GM19467 (cell line): ENCODE measurements around the gene PTPN4.

Experiments used
- ATAC-seq: cut with Tn5 transposase; IDR thresholded peaks from one replicate; pipeline ENCODE4 v1.9.1; 2021; ENCODE audit warnings: mild to moderate bottlenecking, moderate library complexity; ENCODE audit not compliant: unreplicated experiment

Gene PTPN4

GRCh38 chr2:119759451-119760236 is at the start of gene PTPN4:
TSS of gene PTPN4 (plus strand) at chr2:119759922. CDS start at chr2:119809854, 49,932 bp downstream.
- ATAC-seq: peak; percentile 96

GRCh38 chr2:119710281-119710680 is 49.4 kb upstream of the PTPN4 start:
- no peak for ATAC-seq

- ATAC-seq: no peak
Measured at GRCh38 chr2:119711352-119711751, 48.4 kb upstream of the PTPN4 start.

- no peak for ATAC-seq
Measured at GRCh38 chr2:119712571-119712970, 47.2 kb upstream of the PTPN4 start.

GRCh38 chr2:119713819-119714490 is 45.8 kb upstream of the PTPN4 start:
- no peak for ATAC-seq

- ATAC-seq: no peak
Measured at GRCh38 chr2:119715409-119716283, 44.1 kb upstream of the PTPN4 start.

- no peak for ATAC-seq
Measured at GRCh38 chr2:119716284-119716672, 43.4 kb upstream of the PTPN4 start.

GRCh38 chr2:119718501-119719260 is 41.0 kb upstream of the PTPN4 start:
- ATAC-seq: no peak

- no peak for ATAC-seq
Measured at GRCh38 chr2:119719261-119719627, 40.5 kb upstream of the PTPN4 start.

GRCh38 chr2:119721043-119721442 is 38.7 kb upstream of the PTPN4 start:
- no peak for ATAC-seq

- ATAC-seq: no peak
Measured at GRCh38 chr2:119721462-119721861, 38.3 kb upstream of the PTPN4 start.

GRCh38 chr2:119721904-119722303 is 37.8 kb upstream of the PTPN4 start:
- no peak for ATAC-seq

- no peak for ATAC-seq
Measured at GRCh38 chr2:119723186-119723585, 36.5 kb upstream of the PTPN4 start.

GRCh38 chr2:119723784-119724467 is 35.8 kb upstream of the PTPN4 start:
- no peak for ATAC-seq

- no peak for ATAC-seq
Measured at GRCh38 chr2:119724656-119725485, 34.9 kb upstream of the PTPN4 start.

- ATAC-seq: no peak
Measured at GRCh38 chr2:119727493-119727892, 32.2 kb upstream of the PTPN4 start.

GRCh38 chr2:119728421-119728820 is 31.3 kb upstream of the PTPN4 start:
- no peak for ATAC-seq

- ATAC-seq: no peak
Measured at GRCh38 chr2:119730671-119731177, 29.0 kb upstream of the PTPN4 start.

GRCh38 chr2:119731983-119732382 is 27.7 kb upstream of the PTPN4 start:
- no peak for ATAC-seq
